ENCODE results near the gene NOP53. TPM values are rescaled to one million over a fixed set of nuclear protein-coding genes. Genes with fewer than 3 reads are reported as not detected.

Gene NOP53
- total and polyA plus RNA-seq, 2 donors (not counting 3 experiments of a cell fraction or from before 2014, with no cell fraction given), result 119 to 150 TPM

- ChIA-PET CTCF (interaction anchor here (0.9 to 7.3 kb wide), 7 partner anchors 11 to 97 kb away, joined by 3 to 169 read pairs (median 6); partner anchors contain the start of gene EHD2), POLR2A (interaction anchor here (0.5 to 0.6 kb wide), 2 partner anchors 17 to 85 kb away, joined by 3 read pairs; no protein-coding TSS in a partner anchor)
- H3K27ac ChIP-seq (ENCODE audit: insufficient read depth, low read depth, low read length), result no peak overlapping the region
- H2AFZ ChIP-seq (ENCODE audit: low read depth, low read length), result no peak overlapping the region
- no peaks in the 10 kb centered on the region for H3K79me2 ChIP-seq (ENCODE audit: control insufficient read depth, insufficient read depth, low read length)
- no peak for FAIRE-seq
- no TSS peak for BruUV-seq (replicated peaks)
- peaks cover 0 to 2% of the 10 kb centered on the region in 2 experiments for H3K27me3 ChIP-seq (ENCODE audit: control insufficient read depth in 2 of 2, insufficient read depth in 2 of 2, low read length in 2 of 2)
- TF ChIP-seq POLR2A (IDR thresholded peaks at IDR 0.05; ENCODE audit: low read depth, low read length) (no peak), MYC (IDR thresholded peaks at IDR 0.05; ENCODE audit: low read depth, low read length) (no peak)
- no peak overlapping the region for H3K4me2 ChIP-seq (ENCODE audit: insufficient read depth, low read length)
- H3K36me3 ChIP-seq (ENCODE audit: control insufficient read depth in 2 of 2, extremely low read depth in 1 of 2, insufficient read depth in 2 of 2, low read length in 2 of 2), result no peaks in the 10 kb centered on the region
- H3K4me1 ChIP-seq (ENCODE audit: control insufficient read depth, extremely low read depth, insufficient read depth, low read length), result peaks cover 4% of the 10 kb centered on the region
- no peak for DNase-seq (ENCODE audit: low read depth, low spot score)
- no peaks in the 10 kb centered on the region for H4K20me1 ChIP-seq (replicated peaks; ENCODE audit: control insufficient read depth, extremely low read depth, insufficient read depth, low read length)
- dilution Hi-C loops (cut with MboI; ENCODE audit: extremely low pct_ligation_motif_present, low sequenced_read_pairs), result no loop called here
- H3K9ac ChIP-seq (replicated peaks; ENCODE audit: extremely low read depth, insufficient read depth, low read length), result no peak overlapping the region
- no peak overlapping the region for H3K4me3 ChIP-seq (replicated peaks in 1 of 3; ENCODE audit: insufficient read depth in 1 of 3, low read depth in 1 of 3, low read length in 3 of 3)
- no peaks in the 10 kb centered on the region for H3K9me3 ChIP-seq (replicated peaks; ENCODE audit: control insufficient read depth, insufficient read depth, low read length)
- intact Hi-C loops (cut with micrococcal nuclease), result no loop called here
- no peaks in the 10 kb centered on the region for H3K9me1 ChIP-seq (replicated peaks; ENCODE audit: control insufficient read depth, extremely low read depth, insufficient read depth, low read length)
Measured at GRCh38 chr19:47767349-47767748, 22.0 kb downstream of the NOP53 start.

- H4K20me1 ChIP-seq (replicated peaks; ENCODE audit: control insufficient read depth, extremely low read depth, insufficient read depth, low read length), result no peaks in the 10 kb centered on the region
- no peak overlapping the region for H2AFZ ChIP-seq (ENCODE audit: low read depth, low read length)
- dilution Hi-C loops (cut with MboI; ENCODE audit: extremely low pct_ligation_motif_present, low sequenced_read_pairs) (no loop called here), intact Hi-C loops (cut with micrococcal nuclease) (no loop called here)
- DNase-seq (ENCODE audit: low read depth, low spot score) (no peak), FAIRE-seq (no peak)
- no peaks in the 10 kb centered on the region for H3K36me3 ChIP-seq (ENCODE audit: control insufficient read depth in 2 of 2, extremely low read depth in 1 of 2, insufficient read depth in 2 of 2, low read length in 2 of 2)
- H3K4me3 ChIP-seq (replicated peaks in 1 of 3; ENCODE audit: insufficient read depth in 1 of 3, low read depth in 1 of 3, low read length in 3 of 3), result no peak overlapping the region
- no peaks in the 10 kb centered on the region for H3K9me1 ChIP-seq (replicated peaks; ENCODE audit: control insufficient read depth, extremely low read depth, insufficient read depth, low read length)
- H3K27me3 ChIP-seq (ENCODE audit: control insufficient read depth in 2 of 2, insufficient read depth in 2 of 2, low read length in 2 of 2), result peaks cover 0 to 2% of the 10 kb centered on the region in 2 experiments
- H3K9me3 ChIP-seq (replicated peaks; ENCODE audit: control insufficient read depth, insufficient read depth, low read length), result no peaks in the 10 kb centered on the region
- POLR2A ChIA-PET, result no interaction called here
- H3K9ac ChIP-seq (replicated peaks; ENCODE audit: extremely low read depth, insufficient read depth, low read length), result no peak overlapping the region
- no TSS peak for BruUV-seq (replicated peaks)
- CTCF ChIA-PET, result interaction anchor here (1.2 to 7.3 kb wide), 3 partner anchors 21 to 25 kb away, joined by 3 to 169 read pairs (median 4); no protein-coding TSS in a partner anchor
- H3K4me1 ChIP-seq (ENCODE audit: control insufficient read depth, extremely low read depth, insufficient read depth, low read length), result no peaks in the 10 kb centered on the region
- no peaks in the 10 kb centered on the region for H3K79me2 ChIP-seq (ENCODE audit: control insufficient read depth, insufficient read depth, low read length)
- H3K4me2 ChIP-seq (ENCODE audit: insufficient read depth, low read length), result no peak overlapping the region
- no peak for TF ChIP-seq FOS (IDR thresholded peaks at IDR 0.05; ENCODE audit: borderline replicate concordance, insufficient read depth, low read length)
- TF ChIP-seq JUN (IDR thresholded peaks at IDR 0.05; ENCODE audit: borderline replicate concordance, insufficient read depth, insufficient read length, low read depth), result no peak
- no peak for TF ChIP-seq EZH2 (IDR thresholded peaks at IDR 0.05; ENCODE audit: borderline replicate concordance, low read depth, low read length, severe bottlenecking)
- TF ChIP-seq GATA2 (IDR thresholded peaks at IDR 0.05; ENCODE audit: insufficient read depth, insufficient read length, low read depth, low read length), result no peak
- no peak for TF ChIP-seq CTCF (IDR thresholded peaks at IDR 0.05; ENCODE audit: extremely low read depth in 1 of 2, insufficient read depth in 1 of 2, low read depth in 1 of 2, low read length in 2 of 2)
- no peak overlapping the region for H3K27ac ChIP-seq (ENCODE audit: insufficient read depth, low read depth, low read length)
Measured at GRCh38 chr19:47768604-47769003, 23.3 kb downstream of the NOP53 start.

Data from endothelial cell of umbilical vein (primary cell).